ENCODE data around the gene TCF20.

The TCF20 gene

DNA sequence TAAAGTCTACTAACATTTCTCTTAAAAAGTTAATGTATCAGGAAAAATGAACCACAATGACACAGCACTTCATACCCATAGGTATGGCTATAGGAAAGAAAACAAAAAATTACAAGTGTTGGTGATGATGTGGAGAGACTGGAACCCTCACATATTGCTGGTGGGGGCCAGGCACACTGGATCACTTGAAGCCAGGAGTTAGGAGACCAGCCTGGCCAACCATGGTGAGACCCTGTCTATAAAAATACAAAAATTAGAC, 26.7 kb downstream of the TCF20 start:
- no peak for DNase-seq (ENCODE audit: low spot score in 2 of 2)
- ATAC-seq (ENCODE audit: low read depth): no peak
- Mint-ChIP-seq H3K27me3 (no peaks in the 10 kb centered on the region), H3K27ac (no peak overlapping the region), H3K4me1 (peaks cover 32% of the 10 kb centered on the region), H3K36me3 (peaks cover 17% of the 10 kb centered on the region), H3K9me3 (no peaks in the 10 kb centered on the region), H3K4me3 (no peak overlapping the region)

DNA sequence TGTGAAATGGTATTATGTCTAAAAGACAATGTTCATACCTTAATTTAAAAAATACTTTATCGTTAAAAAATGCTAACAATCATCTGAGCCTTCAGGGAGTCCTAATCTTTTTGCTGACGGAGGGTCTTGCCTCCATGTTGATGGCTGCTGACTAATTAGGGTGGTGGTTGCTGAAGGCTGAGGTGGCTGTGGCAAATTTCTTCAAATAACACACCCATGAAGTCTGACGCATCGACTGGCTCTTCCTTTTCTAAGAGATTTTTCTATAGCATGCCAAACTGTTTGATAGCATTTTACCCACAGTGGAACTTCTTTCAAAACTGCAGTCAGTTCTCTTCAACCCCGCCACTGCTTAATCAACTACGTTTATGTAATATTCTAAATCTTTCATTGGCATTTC, 33.6 kb downstream of the TCF20 start:
- Mint-ChIP-seq H3K36me3 (peaks cover 17% of the 10 kb centered on the region), H3K4me1 (peaks cover 36% of the 10 kb centered on the region)

DNA sequence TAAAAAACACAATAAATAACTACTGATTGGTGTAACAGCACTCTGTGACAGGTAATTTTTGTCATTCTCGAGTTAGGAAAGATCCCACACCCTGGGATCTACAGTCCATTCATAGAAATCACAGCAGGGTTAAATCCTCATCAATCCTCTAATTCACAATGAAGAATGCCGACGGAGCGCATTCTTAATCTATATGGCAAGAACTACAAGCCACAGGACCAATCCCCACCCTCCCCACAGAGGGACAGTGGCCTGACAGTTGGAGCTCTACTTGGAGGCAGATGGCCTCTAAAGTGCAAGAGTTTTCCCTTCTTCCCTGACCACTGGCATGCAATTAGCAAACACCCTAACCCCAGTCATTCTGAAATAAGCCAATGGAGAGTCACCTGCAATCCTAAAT, 34.2 kb downstream of the TCF20 start:
- Mint-ChIP-seq H3K4me1 (peaks cover 36% of the 10 kb centered on the region), H3K4me3 (no peak overlapping the region), H3K27me3 (no peaks in the 10 kb centered on the region), H3K9me3 (peaks cover 7% of the 10 kb centered on the region), H3K36me3 (peaks cover 17% of the 10 kb centered on the region), H3K27ac (no peak overlapping the region)
- ATAC-seq (ENCODE audit: low read depth) (no peak), DNase-seq (ENCODE audit: low spot score in 2 of 2) (no peak)

More for the DNA sequence above, 33.6 kb downstream of the TCF20 start:
- Mint-ChIP-seq H3K27me3 (no peaks in the 10 kb centered on the region), H3K9me3 (peaks cover 7% of the 10 kb centered on the region), H3K4me3 (no peak overlapping the region), H3K27ac (no peak overlapping the region)
- ATAC-seq (ENCODE audit: low read depth) (no peak), DNase-seq (ENCODE audit: low spot score in 2 of 2) (no peak)

DNA sequence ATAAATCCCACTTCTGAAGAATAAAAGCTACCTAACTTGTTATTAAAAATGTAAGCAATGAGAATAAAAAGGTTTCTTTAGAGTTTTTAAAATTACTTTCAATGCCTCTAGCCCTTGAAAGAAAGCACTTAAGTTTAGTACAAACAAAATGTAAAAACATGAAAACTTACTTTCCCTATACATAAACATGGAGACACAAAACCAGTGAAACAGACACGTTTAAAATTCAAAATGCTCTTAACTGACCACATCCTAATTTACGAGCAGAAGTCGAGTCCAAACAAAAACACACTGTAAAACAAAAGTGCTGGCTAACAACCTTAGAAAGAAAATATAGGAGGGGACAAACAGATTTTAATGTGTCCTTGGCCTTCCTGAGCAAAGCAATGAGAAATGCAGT, 36.6 kb downstream of the TCF20 start:
- Mint-ChIP-seq H3K4me3 (no peak overlapping the region), H3K9me3 (peaks cover 7% of the 10 kb centered on the region), H3K36me3 (peaks cover 19% of the 10 kb centered on the region), H3K27me3 (no peaks in the 10 kb centered on the region), H3K27ac (no peak overlapping the region), H3K4me1 (peaks cover 47% of the 10 kb centered on the region)
- DNase-seq (ENCODE audit: low spot score in 2 of 2) (no peak), ATAC-seq (ENCODE audit: low read depth) (no peak)

DNA sequence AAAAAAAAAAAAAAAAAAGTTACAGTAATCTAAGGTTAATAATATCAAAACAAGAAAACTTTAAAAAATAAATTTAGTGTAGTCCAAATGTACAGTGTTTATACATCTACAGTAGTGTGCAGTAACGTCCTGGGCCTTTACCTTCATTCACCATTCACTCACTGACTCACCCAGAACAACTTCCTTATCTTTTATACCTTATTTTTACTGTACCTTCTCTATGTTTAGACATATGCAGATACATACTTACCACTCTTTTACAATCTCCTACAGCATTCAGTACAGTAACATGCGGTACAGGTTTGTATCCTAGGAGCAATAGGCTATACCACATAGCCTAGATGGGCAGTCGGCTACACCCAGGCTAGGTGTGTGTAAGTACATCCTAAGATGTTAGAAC, 38.5 kb downstream of the TCF20 start:
- peaks cover 54% of the 10 kb centered on the region for H3K4me1 Mint-ChIP-seq
- no peaks in the 10 kb centered on the region for H3K27me3 Mint-ChIP-seq
- DNase-seq (ENCODE audit: low spot score in 2 of 2): no peak
- H3K36me3 Mint-ChIP-seq: peaks cover 9% of the 10 kb centered on the region
- ATAC-seq (ENCODE audit: low read depth): no peak
- H3K9me3 Mint-ChIP-seq: no peaks in the 10 kb centered on the region
- H3K27ac Mint-ChIP-seq: no peak overlapping the region
- H3K4me3 Mint-ChIP-seq: no peak overlapping the region

DNA sequence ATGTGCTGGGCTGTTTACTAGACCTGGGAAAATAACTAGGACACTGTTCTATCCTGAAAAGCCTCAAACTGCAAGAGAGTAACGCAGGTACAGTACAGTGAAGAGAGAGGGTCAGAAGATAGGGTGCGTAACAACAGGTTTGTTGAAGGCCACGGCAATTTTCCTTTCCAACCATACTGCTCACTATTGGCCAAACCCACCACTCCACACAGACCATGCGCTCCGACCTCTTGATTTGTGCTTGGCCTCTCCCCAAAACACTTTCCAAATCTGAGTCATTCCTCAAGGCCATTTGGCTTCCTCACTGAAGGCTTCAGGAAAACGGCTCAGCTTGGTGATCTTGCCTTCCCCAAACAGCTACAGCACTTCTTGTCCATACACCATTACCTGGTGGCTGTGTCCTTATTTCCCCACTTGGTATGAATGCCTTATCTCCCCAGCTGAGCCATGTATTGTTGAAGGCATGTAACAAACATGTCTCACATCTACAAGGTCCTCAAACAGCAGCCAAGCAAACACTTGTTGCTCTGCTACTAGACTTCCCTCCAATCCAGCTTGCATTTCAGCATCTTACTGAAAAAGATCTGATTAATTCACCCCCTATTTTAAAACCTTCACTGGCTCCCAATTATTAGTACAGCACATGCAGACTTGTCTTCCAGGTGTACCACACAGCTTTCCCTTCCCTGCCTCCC, 40.9 kb downstream of the TCF20 start:
- Mint-ChIP-seq H3K27me3 (no peaks in the 10 kb centered on the region), H3K9me3 (no peaks in the 10 kb centered on the region), H3K4me3 (no peak overlapping the region), H3K4me1 (peaks cover 43% of the 10 kb centered on the region), H3K36me3 (peaks cover 9% of the 10 kb centered on the region), H3K27ac (no peak overlapping the region)
- DNase-seq (ENCODE audit: low spot score in 2 of 2) (no peak), ATAC-seq (ENCODE audit: low read depth) (no peak)

DNA sequence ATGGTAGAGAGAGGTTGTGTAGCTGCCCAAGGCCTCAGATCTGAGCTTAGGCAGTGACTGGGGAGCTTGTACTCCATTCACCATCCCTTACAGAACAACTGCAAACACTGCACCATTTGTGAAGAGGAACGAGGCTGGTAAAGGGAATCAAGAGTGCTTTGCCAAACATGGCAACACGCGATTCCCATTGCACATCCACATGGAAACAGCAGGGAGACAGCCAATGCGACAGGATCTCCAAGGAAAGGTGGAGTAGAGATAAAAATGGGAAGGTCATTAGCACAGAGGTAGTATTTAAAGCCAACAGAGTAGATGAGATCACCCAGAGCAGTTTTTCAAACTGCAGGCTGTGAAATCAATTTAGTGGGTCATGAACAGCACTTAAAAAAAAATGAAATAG, 42.0 kb downstream of the TCF20 start:
- Mint-ChIP-seq H3K9me3 (no peaks in the 10 kb centered on the region), H3K4me1 (peaks cover 38% of the 10 kb centered on the region), H3K27ac (peak overlapping the region; percentile 51), H3K4me3 (no peak overlapping the region), H3K27me3 (no peaks in the 10 kb centered on the region), H3K36me3 (peaks cover 9% of the 10 kb centered on the region)
- ATAC-seq (ENCODE audit: low read depth): no peak
- DNase-seq (ENCODE audit: low spot score in 2 of 2): no peak

DNA sequence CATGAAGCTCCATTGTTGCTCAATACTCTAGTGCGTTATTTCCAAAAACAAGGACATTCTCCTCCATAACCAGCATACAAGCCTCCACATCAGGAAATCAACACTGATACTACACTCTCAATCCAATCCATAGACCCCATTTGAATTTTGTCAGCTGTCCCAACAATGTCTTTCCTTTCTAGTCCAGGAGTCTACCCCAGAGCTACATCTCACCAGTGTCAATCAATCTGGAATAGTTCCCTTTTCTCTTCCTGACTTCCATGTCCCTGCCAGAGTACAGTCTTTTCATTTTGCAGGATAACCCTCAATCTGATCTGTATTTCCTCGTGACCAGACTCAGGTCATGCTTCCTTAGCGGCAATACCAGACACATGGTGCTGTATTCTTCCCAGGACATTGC, 43.0 kb downstream of the TCF20 start:
- Mint-ChIP-seq H3K9me3 (no peaks in the 10 kb centered on the region), H3K27ac (no peak overlapping the region), H3K4me3 (no peak overlapping the region), H3K27me3 (no peaks in the 10 kb centered on the region), H3K4me1 (peaks cover 39% of the 10 kb centered on the region), H3K36me3 (peaks cover 9% of the 10 kb centered on the region)
- DNase-seq (ENCODE audit: low spot score in 2 of 2) (no peak), ATAC-seq (ENCODE audit: low read depth) (no peak)

DNA sequence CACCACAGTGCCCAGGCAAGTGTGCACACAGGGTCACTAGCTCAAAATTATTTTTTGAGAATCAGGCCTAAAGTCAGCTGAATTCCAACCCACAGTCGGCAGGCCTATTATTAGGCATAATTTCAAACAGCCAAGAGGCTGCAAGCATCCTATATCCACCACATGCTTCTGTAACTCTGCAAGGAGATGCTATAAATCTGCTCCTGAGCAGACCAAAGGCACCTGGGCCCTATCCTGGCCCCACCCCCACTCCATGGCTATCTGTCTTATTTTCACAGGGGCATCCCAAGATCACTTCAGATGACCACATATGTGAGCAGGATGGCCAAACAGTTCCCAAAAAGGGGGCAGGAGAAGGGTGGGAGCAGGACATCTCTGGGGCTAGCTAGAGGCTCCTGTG, 44.6 kb downstream of the TCF20 start:
- ATAC-seq (ENCODE audit: low read depth) (no peak), DNase-seq (ENCODE audit: low spot score in 2 of 2) (no peak)
- Mint-ChIP-seq H3K4me1 (peaks cover 41% of the 10 kb centered on the region), H3K36me3 (peaks cover 6% of the 10 kb centered on the region), H3K27me3 (no peaks in the 10 kb centered on the region), H3K4me3 (no peak overlapping the region), H3K9me3 (no peaks in the 10 kb centered on the region), H3K27ac (no peak overlapping the region)

DNA sequence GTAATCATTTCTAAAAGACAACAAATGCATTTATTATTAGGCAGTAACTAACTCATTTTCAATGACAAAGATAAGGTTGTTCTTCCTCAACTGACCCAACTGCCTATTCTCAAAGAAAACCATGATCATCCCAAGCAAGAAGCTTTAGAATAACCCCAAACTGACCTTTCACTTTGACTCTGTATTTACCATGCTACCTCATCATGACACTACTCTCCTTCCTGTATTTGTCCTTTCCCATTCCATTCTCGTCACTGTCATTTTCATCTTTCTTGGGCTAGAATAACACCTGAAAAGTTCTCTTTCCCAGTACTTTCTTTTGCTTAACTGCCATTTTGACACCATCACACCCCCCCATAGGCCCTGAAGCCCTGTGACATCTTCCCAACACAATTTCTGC, 48.3 kb downstream of the TCF20 start:
- H3K27ac Mint-ChIP-seq: no peak overlapping the region
- H3K27me3 Mint-ChIP-seq: no peaks in the 10 kb centered on the region
- DNase-seq (ENCODE audit: low spot score in 2 of 2): no peak
- no peaks in the 10 kb centered on the region for H3K9me3 Mint-ChIP-seq
- ATAC-seq (ENCODE audit: low read depth): no peak
- H3K36me3 Mint-ChIP-seq: peaks cover 3% of the 10 kb centered on the region
- peaks cover 35% of the 10 kb centered on the region for H3K4me1 Mint-ChIP-seq
- no peak overlapping the region for H3K4me3 Mint-ChIP-seq

Data from memory B cell (primary cell).